ENCODE measurements around the gene MORN2. TPM values are rescaled to one million over a fixed set of nuclear protein-coding genes. Genes with fewer than 3 reads are reported as not detected.
A peak's percentile ranks its signal among the peaks of the same experiment; 100 is the strongest.

MORN2 gene
- total RNA-seq, 1 experiment from 2014 or later = 12.9 TPM

- intact Hi-C loops (cut with micrococcal nuclease; ENCODE audit: unreplicated experiment) = no loop called here
- CTCF ChIA-PET = no interaction called here
- peak; percentile 39 for DNase-seq
- BruUV-seq (replicated peaks) = no TSS peak
- Mint-ChIP-seq H3K36me3 (ENCODE audit: insufficient read depth, unreplicated experiment) (no peaks in the 10 kb centered on the region), H3K4me1 (ENCODE audit: low read depth, unreplicated experiment) (peaks cover 9% of the 10 kb centered on the region), H3K27me3 (ENCODE audit: unreplicated experiment) (no peaks in the 10 kb centered on the region), H3K9me3 (ENCODE audit: low read depth, unreplicated experiment) (peaks cover 4% of the 10 kb centered on the region), H3K4me3 (ENCODE audit: low read depth, unreplicated experiment) (no peak overlapping the region), H3K27ac (ENCODE audit: unreplicated experiment) (no peak overlapping the region)
- TF ChIP-seq, protein P1, sequence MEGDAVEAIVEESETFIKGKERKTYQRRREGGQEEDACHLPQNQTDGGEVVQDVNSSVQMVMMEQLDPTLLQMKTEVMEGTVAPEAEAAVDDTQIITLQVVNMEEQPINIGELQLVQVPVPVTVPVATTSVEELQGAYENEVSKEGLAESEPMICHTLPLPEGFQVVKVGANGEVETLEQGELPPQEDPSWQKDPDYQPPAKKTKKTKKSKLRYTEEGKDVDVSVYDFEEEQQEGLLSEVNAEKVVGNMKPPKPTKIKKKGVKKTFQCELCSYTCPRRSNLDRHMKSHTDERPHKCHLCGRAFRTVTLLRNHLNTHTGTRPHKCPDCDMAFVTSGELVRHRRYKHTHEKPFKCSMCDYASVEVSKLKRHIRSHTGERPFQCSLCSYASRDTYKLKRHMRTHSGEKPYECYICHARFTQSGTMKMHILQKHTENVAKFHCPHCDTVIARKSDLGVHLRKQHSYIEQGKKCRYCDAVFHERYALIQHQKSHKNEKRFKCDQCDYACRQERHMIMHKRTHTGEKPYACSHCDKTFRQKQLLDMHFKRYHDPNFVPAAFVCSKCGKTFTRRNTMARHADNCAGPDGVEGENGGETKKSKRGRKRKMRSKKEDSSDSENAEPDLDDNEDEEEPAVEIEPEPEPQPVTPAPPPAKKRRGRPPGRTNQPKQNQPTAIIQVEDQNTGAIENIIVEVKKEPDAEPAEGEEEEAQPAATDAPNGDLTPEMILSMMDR (IDR thresholded peaks at IDR 0.05; ENCODE audit: unreplicated experiment) = no peak
These were observed 8.9 kb upstream of the MORN2 start for GRCh38 chr2:38866773-38867443.

GRCh38 chr2:38871432-38871831 is 4.3 kb upstream of the MORN2 start:
- Mint-ChIP-seq H3K4me1 (ENCODE audit: low read depth, unreplicated experiment) (peaks cover 19% of the 10 kb centered on the region), H3K4me3 (ENCODE audit: low read depth, unreplicated experiment) (no peak overlapping the region), H3K9me3 (ENCODE audit: low read depth, unreplicated experiment) (peaks cover 4% of the 10 kb centered on the region), H3K27me3 (ENCODE audit: unreplicated experiment) (no peaks in the 10 kb centered on the region), H3K36me3 (ENCODE audit: insufficient read depth, unreplicated experiment) (peaks cover 20% of the 10 kb centered on the region), H3K27ac (ENCODE audit: unreplicated experiment) (no peak overlapping the region)
- TF ChIP-seq, protein P1 (IDR thresholded peaks at IDR 0.05; ENCODE audit: unreplicated experiment) = no peak
- DNase-seq = no peak
- no TSS peak for BruUV-seq (replicated peaks)
- CTCF ChIA-PET = no interaction called here
- intact Hi-C loops (cut with micrococcal nuclease; ENCODE audit: unreplicated experiment) = no loop called here

- H3K9me3 Mint-ChIP-seq (ENCODE audit: low read depth, unreplicated experiment) = peaks cover 4% of the 10 kb centered on the region
- intact Hi-C loops (cut with micrococcal nuclease; ENCODE audit: unreplicated experiment) = no loop called here
- DNase-seq = no peak
- no peak overlapping the region for H3K4me3 Mint-ChIP-seq (ENCODE audit: low read depth, unreplicated experiment)
- CTCF ChIA-PET = no interaction called here
- TF ChIP-seq, protein P1 (IDR thresholded peaks at IDR 0.05; ENCODE audit: unreplicated experiment) = no peak
- no TSS peak for BruUV-seq (replicated peaks)
- no peaks in the 10 kb centered on the region for H3K27me3 Mint-ChIP-seq (ENCODE audit: unreplicated experiment)
- H3K27ac Mint-ChIP-seq (ENCODE audit: unreplicated experiment) = no peak overlapping the region
- H3K36me3 Mint-ChIP-seq (ENCODE audit: insufficient read depth, unreplicated experiment) = peaks cover 24% of the 10 kb centered on the region
- peaks cover 16% of the 10 kb centered on the region for H3K4me1 Mint-ChIP-seq (ENCODE audit: low read depth, unreplicated experiment)
These were observed 2.0 kb upstream of the MORN2 start for GRCh38 chr2:38873763-38874162.

GRCh38 chr2:38875227-38875575 is 575 bp upstream of the MORN2 start:
- peaks cover 24% of the 10 kb centered on the region for H3K36me3 Mint-ChIP-seq (ENCODE audit: insufficient read depth, unreplicated experiment)
- H3K4me1 Mint-ChIP-seq (ENCODE audit: low read depth, unreplicated experiment) = peaks cover 16% of the 10 kb centered on the region
- peaks cover under 1% of the 10 kb centered on the region for H3K9me3 Mint-ChIP-seq (ENCODE audit: low read depth, unreplicated experiment)
- BruUV-seq (replicated peaks) = no TSS peak
- intact Hi-C loops (cut with micrococcal nuclease; ENCODE audit: unreplicated experiment) = no loop called here
- H3K4me3 Mint-ChIP-seq (ENCODE audit: low read depth, unreplicated experiment) = peak overlapping the region; percentile 99
- peak overlapping the region; percentile 96 for H3K27ac Mint-ChIP-seq (ENCODE audit: unreplicated experiment)
- TF ChIP-seq, protein P1 (IDR thresholded peaks at IDR 0.05; ENCODE audit: unreplicated experiment) = no peak
- CTCF ChIA-PET = interaction anchor here (0.6 to 1.1 kb wide), 3 partner anchors 72 to 220 kb away, joined by 3 to 4 read pairs (median 4); no protein-coding TSS in a partner anchor
- no peak for DNase-seq
- H3K27me3 Mint-ChIP-seq (ENCODE audit: unreplicated experiment) = no peaks in the 10 kb centered on the region
